ENCODE data around the gene DUSP12. TPM values are rescaled to one million over a fixed set of nuclear protein-coding genes. Genes with fewer than 3 reads are reported as not detected.
A peak's percentile ranks its signal among the peaks of the same experiment; 100 is the strongest.

The DUSP12 gene
- total RNA-seq (10 to 100 TPM; 18.2 to 39.9 (median 23.7) TPM), polyA plus RNA-seq (10 to 100 TPM; 17.9 to 27.8 (median 21.1) TPM)
- long read RNA-seq, donor 1, transcript DUSP12-201 (6 exons, 1,270 nt) = major isoform, 6 of 17 reads
- long read RNA-seq, donor 1, partial matches to known transcripts = 0 of 17 reads
- long read RNA-seq, donor 1, other reads (novel, unspliced or antisense) = 11 of 17 reads
- long read RNA-seq, donor 2, transcript DUSP12-201 (6 exons, 1,270 nt) = major isoform, 5 of 11 reads
- long read RNA-seq, donor 2, partial matches to known transcripts = 0 of 11 reads
- long read RNA-seq, donor 2, other reads (novel, unspliced or antisense) = 6 of 11 reads

DNA sequence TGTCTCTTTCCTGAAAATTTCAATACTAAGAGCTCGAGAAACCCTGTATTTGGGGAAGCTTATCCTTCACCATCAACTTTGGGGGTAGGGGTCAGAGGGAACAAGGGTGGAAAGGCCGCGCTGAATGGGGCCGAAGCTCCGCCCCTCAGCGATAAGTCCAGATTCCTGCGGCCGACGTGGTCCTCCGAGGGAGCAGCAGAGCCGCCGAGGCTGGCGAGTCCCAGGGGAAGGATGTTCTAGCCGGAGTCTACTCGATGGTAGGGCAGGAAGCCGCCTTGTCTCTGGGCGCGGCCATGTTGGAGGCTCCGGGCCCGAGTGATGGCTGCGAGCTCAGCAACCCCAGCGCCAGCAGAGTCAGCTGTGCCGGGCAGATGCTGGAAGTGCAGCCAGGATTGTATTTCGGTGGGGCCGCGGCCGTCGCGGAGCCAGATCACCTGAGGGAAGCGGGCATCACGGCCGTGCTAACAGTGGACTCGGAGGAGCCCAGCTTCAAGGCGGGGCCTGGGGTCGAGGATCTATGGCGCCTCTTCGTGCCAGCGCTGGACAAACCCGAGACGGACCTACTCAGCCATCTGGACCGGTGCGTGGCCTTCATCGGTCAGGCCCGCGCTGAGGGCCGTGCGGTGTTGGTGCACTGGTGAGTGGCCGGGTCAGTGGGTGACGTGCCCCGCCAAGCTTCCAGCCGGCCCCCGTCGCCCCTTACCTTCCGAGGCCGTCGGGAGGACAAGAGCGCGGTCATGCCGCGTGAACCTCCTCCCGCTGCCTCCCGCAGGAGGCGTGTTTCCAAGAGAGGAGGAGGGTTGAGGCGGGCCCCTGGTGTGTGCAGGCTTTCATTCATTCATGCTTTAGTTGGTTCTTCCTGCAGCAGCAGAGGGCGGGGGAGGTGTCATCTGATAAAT lies at the start of gene DUSP12:
TSS of gene DUSP12 (plus strand) at position 278 of the 899 bp plus-strand sequence. CDS start at position 294, 16 bp downstream.
- TF ChIP-seq, protein P1, sequence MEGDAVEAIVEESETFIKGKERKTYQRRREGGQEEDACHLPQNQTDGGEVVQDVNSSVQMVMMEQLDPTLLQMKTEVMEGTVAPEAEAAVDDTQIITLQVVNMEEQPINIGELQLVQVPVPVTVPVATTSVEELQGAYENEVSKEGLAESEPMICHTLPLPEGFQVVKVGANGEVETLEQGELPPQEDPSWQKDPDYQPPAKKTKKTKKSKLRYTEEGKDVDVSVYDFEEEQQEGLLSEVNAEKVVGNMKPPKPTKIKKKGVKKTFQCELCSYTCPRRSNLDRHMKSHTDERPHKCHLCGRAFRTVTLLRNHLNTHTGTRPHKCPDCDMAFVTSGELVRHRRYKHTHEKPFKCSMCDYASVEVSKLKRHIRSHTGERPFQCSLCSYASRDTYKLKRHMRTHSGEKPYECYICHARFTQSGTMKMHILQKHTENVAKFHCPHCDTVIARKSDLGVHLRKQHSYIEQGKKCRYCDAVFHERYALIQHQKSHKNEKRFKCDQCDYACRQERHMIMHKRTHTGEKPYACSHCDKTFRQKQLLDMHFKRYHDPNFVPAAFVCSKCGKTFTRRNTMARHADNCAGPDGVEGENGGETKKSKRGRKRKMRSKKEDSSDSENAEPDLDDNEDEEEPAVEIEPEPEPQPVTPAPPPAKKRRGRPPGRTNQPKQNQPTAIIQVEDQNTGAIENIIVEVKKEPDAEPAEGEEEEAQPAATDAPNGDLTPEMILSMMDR (IDR thresholded peaks at IDR 0.05 in 8 of 11, conservative IDR thresholded peaks at IDR 0.05 in 3 of 11) = peak in 4 of 11 experiments; percentile 8 to 22 (median 14)
- TF ChIP-seq POLR2A (IDR thresholded peaks at IDR 0.05) (no peak), POLR2AphosphoS5 (IDR thresholded peaks at IDR 0.05) (peak; percentile 85 to 91 (median 88))
- intact Hi-C loops (cut with DNase I; ENCODE audit: low total_unique reads) = loop anchor here (10.0 kb wide), 1 partner anchor 185 kb away; no protein-coding TSS in a partner anchor
- Histone ChIP-seq H3K27ac (peak within 1 kb of the TSS; percentile 67 to 94 (median 89)), H3K27me3 (replicated peaks in 1 of 7) (peaks cover 0 to 5% (median 0%) of the 10 kb centered on the region in 7 donors), H3K4me3 (peak within 1 kb of the TSS; percentile 80 to 99 (median 88)), H3K36me3 (peaks cover 3 to 38% (median 33%) of the 10 kb centered on the region in 6 donors), H3K9me3 (no peaks in the 10 kb centered on the region), H3K4me1 (peaks cover 8 to 58% (median 26%) of the 10 kb centered on the region in 6 donors)
- peak; percentile 97 for DNase-seq
- 0 to 1% (median 1%) methylated on average over 62 to 65 of the region's 65 CpGs for WGBS, 5 donors

DNA sequence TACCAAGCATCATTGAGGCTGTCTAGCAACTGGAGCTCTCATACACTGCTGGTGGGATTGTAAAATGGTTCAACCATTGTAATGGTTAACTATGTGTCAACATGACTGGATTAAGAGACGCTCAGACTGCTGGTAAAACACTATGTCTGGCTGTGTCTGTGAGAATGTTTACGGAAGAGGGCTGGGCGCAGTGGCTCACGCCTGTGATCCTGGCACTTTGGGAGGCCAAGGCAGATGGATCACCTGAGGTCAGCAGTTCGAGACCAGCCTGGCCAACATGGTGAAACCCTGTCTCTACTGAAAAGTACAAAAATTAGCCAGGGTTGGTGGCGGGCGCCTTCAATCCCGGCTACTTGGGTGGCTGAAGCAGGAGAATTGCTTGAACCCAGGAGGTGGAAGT lies 47.3 kb upstream of the DUSP12 start:
- intact Hi-C loops (cut with DNase I; ENCODE audit: low total_unique reads) = no loop called here
- Histone ChIP-seq H3K36me3 (no peaks in the 10 kb centered on the region), H3K27me3 (replicated peaks in 1 of 7) (peaks cover 0 to 3% (median 0%) of the 10 kb centered on the region in 7 donors), H3K4me3 (no peak overlapping the region), H3K27ac (no peak overlapping the region), H3K4me1 (peaks cover 0 to 19% (median 13%) of the 10 kb centered on the region in 6 donors), H3K9me3 (no peaks in the 10 kb centered on the region)
- 88 to 95% (median 90%) methylated on average over 8 of the region's 8 CpGs for WGBS, 5 donors
- DNase-seq = no peak
- TF ChIP-seq POLR2A (IDR thresholded peaks at IDR 0.05) (no peak), POLR2AphosphoS5 (IDR thresholded peaks at IDR 0.05) (no peak)
- TF ChIP-seq, protein P1 (IDR thresholded peaks at IDR 0.05 in 8 of 11, conservative IDR thresholded peaks at IDR 0.05 in 3 of 11) = no peak

DNA sequence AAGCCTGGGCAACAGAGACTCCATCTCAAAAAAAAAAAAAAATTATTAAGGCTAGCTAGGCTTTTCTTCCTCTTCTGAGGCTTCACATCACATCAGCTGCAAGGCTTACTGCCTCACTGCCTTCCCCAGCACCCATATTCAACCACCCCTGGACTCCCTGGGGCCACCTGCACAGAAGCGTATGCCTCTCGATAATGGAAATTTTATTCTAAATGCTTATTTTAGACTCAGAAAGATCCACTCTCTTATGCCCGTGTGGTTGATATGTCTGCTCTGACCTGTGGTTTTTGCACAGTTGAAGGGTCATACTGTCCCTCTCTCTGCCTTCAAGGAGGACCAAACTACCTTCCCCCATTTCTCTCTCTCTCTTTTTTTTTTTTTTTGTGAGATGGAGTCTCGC lies 44.0 kb upstream of the DUSP12 start:
- DNase-seq = no peak
- intact Hi-C loops (cut with DNase I; ENCODE audit: low total_unique reads) = no loop called here
- no peak overlapping the region for H3K4me3 ChIP-seq

More for the DNA sequence above, 44.0 kb upstream of the DUSP12 start:
- H3K27me3 ChIP-seq (replicated peaks in 1 of 7) = peaks cover 0 to 3% (median 0%) of the 10 kb centered on the region in 7 donors
- H3K27ac ChIP-seq = peak overlapping the region in 4 of 8 donors; percentile 23 to 85 (median 73)
- no peaks in the 10 kb centered on the region for H3K9me3 ChIP-seq
- TF ChIP-seq, protein P1 (IDR thresholded peaks at IDR 0.05 in 8 of 11, conservative IDR thresholded peaks at IDR 0.05 in 3 of 11) = no peak
- TF ChIP-seq POLR2AphosphoS5 (IDR thresholded peaks at IDR 0.05) = no peak
- TF ChIP-seq POLR2A (IDR thresholded peaks at IDR 0.05) = no peak
- H3K36me3 ChIP-seq = peaks cover 0 to 3% (median 0%) of the 10 kb centered on the region in 6 donors
- peaks cover 0 to 42% (median 15%) of the 10 kb centered on the region in 6 donors for H3K4me1 ChIP-seq
- WGBS, 5 donors = 51 to 84% (median 60%) methylated on average over 4 of the region's 4 CpGs

Measured in spleen (tissue), 13 donors.